ENCODE results near the gene KLHL3.

KLHL3 gene

GRCh38 chr5:137615171-137615775 lies 120.6 kb downstream of the KLHL3 start:
- Histone ChIP-seq H3K27ac (ENCODE audit: low read depth, low read length) (no peak overlapping the region), H3K27me3 (ENCODE audit: control insufficient read depth in 1 of 2, insufficient read depth in 2 of 2, low read length in 2 of 2) (no peaks in the 10 kb centered on the region), H3K36me3 (ENCODE audit: control insufficient read depth in 1 of 2, insufficient read depth in 2 of 2, low read length in 2 of 2) (no peaks in the 10 kb centered on the region), H3K4me3 (ENCODE audit: low read depth in 1 of 2, low read length in 2 of 2) (no peak overlapping the region), H3K9me3 (ENCODE audit: control insufficient read depth in 1 of 2, low read length in 2 of 2) (no peaks in the 10 kb centered on the region), H3K4me1 (ENCODE audit: control insufficient read depth in 1 of 2, insufficient read depth in 2 of 2, low read length in 2 of 2) (no peaks in the 10 kb centered on the region), H3K9ac (ENCODE audit: low read depth in 1 of 2, low read length in 2 of 2) (no peak overlapping the region)

GRCh38 chr5:137613554-137614265 lies 122.2 kb downstream of the KLHL3 start:
- Histone ChIP-seq H3K36me3 (ENCODE audit: control insufficient read depth in 1 of 2, insufficient read depth in 2 of 2, low read length in 2 of 2) (no peaks in the 10 kb centered on the region), H3K27me3 (ENCODE audit: control insufficient read depth in 1 of 2, insufficient read depth in 2 of 2, low read length in 2 of 2) (no peaks in the 10 kb centered on the region), H3K4me3 (ENCODE audit: low read depth in 1 of 2, low read length in 2 of 2) (no peak overlapping the region), H3K4me1 (ENCODE audit: control insufficient read depth in 1 of 2, insufficient read depth in 2 of 2, low read length in 2 of 2) (no peaks in the 10 kb centered on the region), H3K27ac (ENCODE audit: low read depth, low read length) (no peak overlapping the region), H3K9me3 (ENCODE audit: control insufficient read depth in 1 of 2, low read length in 2 of 2) (no peaks in the 10 kb centered on the region), H3K9ac (ENCODE audit: low read depth in 1 of 2, low read length in 2 of 2) (no peak overlapping the region)

GRCh38 chr5:137612576-137612975 lies 123.3 kb downstream of the KLHL3 start:
- Histone ChIP-seq H3K27me3 (ENCODE audit: control insufficient read depth in 1 of 2, insufficient read depth in 2 of 2, low read length in 2 of 2) (no peaks in the 10 kb centered on the region), H3K9ac (ENCODE audit: low read depth in 1 of 2, low read length in 2 of 2) (no peak overlapping the region), H3K36me3 (ENCODE audit: control insufficient read depth in 1 of 2, insufficient read depth in 2 of 2, low read length in 2 of 2) (no peaks in the 10 kb centered on the region), H3K9me3 (ENCODE audit: control insufficient read depth in 1 of 2, low read length in 2 of 2) (no peaks in the 10 kb centered on the region), H3K4me3 (ENCODE audit: low read depth in 1 of 2, low read length in 2 of 2) (no peak overlapping the region), H3K4me1 (ENCODE audit: control insufficient read depth in 1 of 2, insufficient read depth in 2 of 2, low read length in 2 of 2) (no peaks in the 10 kb centered on the region), H3K27ac (ENCODE audit: low read depth, low read length) (no peak overlapping the region)

DNA sequence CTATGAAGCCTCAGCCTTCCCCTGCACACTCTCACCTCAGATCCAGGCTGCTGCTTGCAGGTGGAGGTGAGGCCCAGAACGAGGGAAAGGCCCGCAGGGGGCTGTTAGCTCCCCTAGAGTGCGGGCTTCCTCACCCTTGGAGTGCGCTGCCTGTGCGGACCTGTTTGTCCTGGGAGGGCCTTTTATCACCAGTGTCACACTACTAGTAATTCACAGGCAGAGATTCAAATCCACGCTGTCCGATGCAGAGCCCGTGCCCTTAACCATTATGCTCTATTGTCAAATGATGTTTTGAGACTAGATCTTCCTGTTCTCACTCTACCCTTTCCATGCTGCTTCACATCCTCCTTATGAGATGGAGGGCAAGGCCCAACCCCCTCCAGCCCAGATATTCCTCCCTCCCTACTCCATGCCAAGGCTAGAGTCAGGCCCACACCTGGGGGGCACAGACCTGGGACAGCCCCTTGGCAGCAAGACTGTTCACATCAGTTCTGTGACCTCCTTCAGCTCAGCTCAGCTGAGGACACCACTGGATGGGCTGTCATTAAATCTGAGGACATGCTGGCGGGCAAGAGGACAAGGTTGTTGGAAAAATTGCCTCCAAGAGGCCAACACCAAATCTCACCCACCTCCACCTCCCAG lies 124.0 kb downstream of the KLHL3 start:
- Histone ChIP-seq H3K9ac (ENCODE audit: low read depth in 1 of 2, low read length in 2 of 2) (no peak overlapping the region), H3K27ac (ENCODE audit: low read depth, low read length) (no peak overlapping the region), H3K9me3 (ENCODE audit: control insufficient read depth in 1 of 2, low read length in 2 of 2) (no peaks in the 10 kb centered on the region), H3K36me3 (ENCODE audit: control insufficient read depth in 1 of 2, insufficient read depth in 2 of 2, low read length in 2 of 2) (no peaks in the 10 kb centered on the region), H3K27me3 (ENCODE audit: control insufficient read depth in 1 of 2, insufficient read depth in 2 of 2, low read length in 2 of 2) (peaks cover 0 to 5% of the 10 kb centered on the region in 2 donors), H3K4me1 (ENCODE audit: control insufficient read depth in 1 of 2, insufficient read depth in 2 of 2, low read length in 2 of 2) (no peaks in the 10 kb centered on the region), H3K4me3 (ENCODE audit: low read depth in 1 of 2, low read length in 2 of 2) (no peak overlapping the region)

- H3K4me3 ChIP-seq (ENCODE audit: low read depth in 1 of 2, low read length in 2 of 2), result no peak overlapping the region
- H3K4me1 ChIP-seq (ENCODE audit: control insufficient read depth in 1 of 2, insufficient read depth in 2 of 2, low read length in 2 of 2), result no peaks in the 10 kb centered on the region
These were observed 124.8 kb downstream of the KLHL3 start for GRCh38 chr5:137611011-137611580.

GRCh38 chr5:137610598-137610997 lies 125.3 kb downstream of the KLHL3 start:
- Histone ChIP-seq H3K9ac (ENCODE audit: low read depth in 1 of 2, low read length in 2 of 2) (no peak overlapping the region), H3K27ac (ENCODE audit: low read depth, low read length) (no peak overlapping the region), H3K9me3 (ENCODE audit: control insufficient read depth in 1 of 2, low read length in 2 of 2) (no peaks in the 10 kb centered on the region), H3K4me1 (ENCODE audit: control insufficient read depth in 1 of 2, insufficient read depth in 2 of 2, low read length in 2 of 2) (no peaks in the 10 kb centered on the region), H3K27me3 (ENCODE audit: control insufficient read depth in 1 of 2, insufficient read depth in 2 of 2, low read length in 2 of 2) (peaks cover 3 to 7% of the 10 kb centered on the region in 2 donors), H3K4me3 (ENCODE audit: low read depth in 1 of 2, low read length in 2 of 2) (no peak overlapping the region), H3K36me3 (ENCODE audit: control insufficient read depth in 1 of 2, insufficient read depth in 2 of 2, low read length in 2 of 2) (no peaks in the 10 kb centered on the region)

More at GRCh38 chr5:137611011-137611580, 124.8 kb downstream of the KLHL3 start:
- no peaks in the 10 kb centered on the region for H3K36me3 ChIP-seq (ENCODE audit: control insufficient read depth in 1 of 2, insufficient read depth in 2 of 2, low read length in 2 of 2)
- H3K9me3 ChIP-seq (ENCODE audit: control insufficient read depth in 1 of 2, low read length in 2 of 2), result no peaks in the 10 kb centered on the region
- H3K9ac ChIP-seq (ENCODE audit: low read depth in 1 of 2, low read length in 2 of 2), result no peak overlapping the region
- H3K27me3 ChIP-seq (ENCODE audit: control insufficient read depth in 1 of 2, insufficient read depth in 2 of 2, low read length in 2 of 2), result peaks cover under 1 to 7% of the 10 kb centered on the region in 2 donors
- H3K27ac ChIP-seq (ENCODE audit: low read depth, low read length), result no peak overlapping the region

GRCh38 chr5:137609127-137609526 lies 126.8 kb downstream of the KLHL3 start:
- Histone ChIP-seq H3K9ac (ENCODE audit: low read depth in 1 of 2, low read length in 2 of 2) (no peak overlapping the region), H3K4me3 (ENCODE audit: low read depth in 1 of 2, low read length in 2 of 2) (no peak overlapping the region), H3K4me1 (ENCODE audit: control insufficient read depth in 1 of 2, insufficient read depth in 2 of 2, low read length in 2 of 2) (no peaks in the 10 kb centered on the region), H3K36me3 (ENCODE audit: control insufficient read depth in 1 of 2, insufficient read depth in 2 of 2, low read length in 2 of 2) (no peaks in the 10 kb centered on the region), H3K27ac (ENCODE audit: low read depth, low read length) (no peak overlapping the region), H3K9me3 (ENCODE audit: control insufficient read depth in 1 of 2, low read length in 2 of 2) (no peaks in the 10 kb centered on the region), H3K27me3 (ENCODE audit: control insufficient read depth in 1 of 2, insufficient read depth in 2 of 2, low read length in 2 of 2) (peaks cover 8 to 12% of the 10 kb centered on the region in 2 donors)

DNA sequence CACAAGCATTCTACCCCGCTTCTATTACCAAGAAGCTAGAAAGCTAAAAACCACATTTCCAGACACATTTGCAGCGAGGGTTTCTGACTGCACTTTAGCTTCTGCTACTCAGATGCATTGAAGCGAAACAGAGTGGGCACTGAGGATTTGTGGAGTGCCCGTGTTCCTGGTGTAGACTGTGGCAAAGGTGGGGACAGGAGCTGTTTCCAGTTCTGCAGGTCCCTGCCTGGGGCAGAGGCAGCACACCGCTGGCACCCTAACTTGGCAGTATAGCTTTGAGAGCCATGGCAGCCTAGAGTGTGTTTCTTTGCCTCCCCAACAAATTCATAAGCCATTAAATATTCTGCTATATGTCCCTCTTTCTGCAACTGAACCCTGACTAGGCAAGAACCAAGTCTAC lies 128.1 kb downstream of the KLHL3 start:
- H3K9me3 ChIP-seq (ENCODE audit: control insufficient read depth in 1 of 2, low read length in 2 of 2), result no peaks in the 10 kb centered on the region

GRCh38 chr5:137606401-137606800 lies 129.5 kb downstream of the KLHL3 start:
- Histone ChIP-seq H3K36me3 (ENCODE audit: control insufficient read depth in 1 of 2, insufficient read depth in 2 of 2, low read length in 2 of 2) (no peaks in the 10 kb centered on the region), H3K9me3 (ENCODE audit: control insufficient read depth in 1 of 2, low read length in 2 of 2) (no peaks in the 10 kb centered on the region), H3K27ac (ENCODE audit: low read depth, low read length) (no peak overlapping the region), H3K27me3 (ENCODE audit: control insufficient read depth in 1 of 2, insufficient read depth in 2 of 2, low read length in 2 of 2) (peaks cover 8 to 12% of the 10 kb centered on the region in 2 donors), H3K4me1 (ENCODE audit: control insufficient read depth in 1 of 2, insufficient read depth in 2 of 2, low read length in 2 of 2) (no peaks in the 10 kb centered on the region), H3K4me3 (ENCODE audit: low read depth in 1 of 2, low read length in 2 of 2) (no peak overlapping the region), H3K9ac (ENCODE audit: low read depth in 1 of 2, low read length in 2 of 2) (no peak overlapping the region)

More for the DNA sequence above, 128.1 kb downstream of the KLHL3 start:
- Histone ChIP-seq H3K9ac (ENCODE audit: low read depth in 1 of 2, low read length in 2 of 2) (no peak overlapping the region), H3K27ac (ENCODE audit: low read depth, low read length) (no peak overlapping the region), H3K27me3 (ENCODE audit: control insufficient read depth in 1 of 2, insufficient read depth in 2 of 2, low read length in 2 of 2) (peaks cover 8 to 12% of the 10 kb centered on the region in 2 donors), H3K36me3 (ENCODE audit: control insufficient read depth in 1 of 2, insufficient read depth in 2 of 2, low read length in 2 of 2) (no peaks in the 10 kb centered on the region), H3K4me3 (ENCODE audit: low read depth in 1 of 2, low read length in 2 of 2) (no peak overlapping the region), H3K4me1 (ENCODE audit: control insufficient read depth in 1 of 2, insufficient read depth in 2 of 2, low read length in 2 of 2) (no peaks in the 10 kb centered on the region)

- no peaks in the 10 kb centered on the region for H3K36me3 ChIP-seq (ENCODE audit: control insufficient read depth in 1 of 2, insufficient read depth in 2 of 2, low read length in 2 of 2)
- H3K27me3 ChIP-seq (ENCODE audit: control insufficient read depth in 1 of 2, insufficient read depth in 2 of 2, low read length in 2 of 2), result peaks cover 8 to 12% of the 10 kb centered on the region in 2 donors
- H3K4me1 ChIP-seq (ENCODE audit: control insufficient read depth in 1 of 2, insufficient read depth in 2 of 2, low read length in 2 of 2), result no peaks in the 10 kb centered on the region
- no peak overlapping the region for H3K9ac ChIP-seq (ENCODE audit: low read depth in 1 of 2, low read length in 2 of 2)
- no peaks in the 10 kb centered on the region for H3K9me3 ChIP-seq (ENCODE audit: control insufficient read depth in 1 of 2, low read length in 2 of 2)
- H3K4me3 ChIP-seq (ENCODE audit: low read depth in 1 of 2, low read length in 2 of 2), result no peak overlapping the region
- H3K27ac ChIP-seq (ENCODE audit: low read depth, low read length), result no peak overlapping the region
These were observed 130.5 kb downstream of the KLHL3 start for GRCh38 chr5:137605411-137605810.

Measured in duodenal mucosa (tissue), 2 donors.